ENCODE results near the gene TRIM44.

The TRIM44 gene

GRCh38 chr11:35682230-35683173 is 19.9 kb downstream of the TRIM44 start:
- H3K27me3 ChIP-seq (ENCODE audit: insufficient read depth, low read length) = no peaks in the 10 kb centered on the region
- no peak overlapping the region for H3K9ac ChIP-seq (ENCODE audit: low read length)
- no peaks in the 10 kb centered on the region for H4K20me1 ChIP-seq (ENCODE audit: insufficient read depth, low read length)
- no peak overlapping the region for H3K4me2 ChIP-seq (ENCODE audit: low read length)
- no peak overlapping the region for H2AFZ ChIP-seq (ENCODE audit: low read length)
- no peaks in the 10 kb centered on the region; the same call in 1 of the 2 replicates for H3K79me2 ChIP-seq (ENCODE audit: insufficient read depth, low read length)
- H3K9me2 ChIP-seq (ENCODE audit: low read depth, low read length) = no peaks in the 10 kb centered on the region
- no peak overlapping the region for H3K27ac ChIP-seq (ENCODE audit: low read depth, low read length, poor library complexity, severe bottlenecking)
- no peaks in the 10 kb centered on the region for H3F3A ChIP-seq (ENCODE audit: insufficient read depth, low read length)
- TF ChIP-seq EZH2 (IDR thresholded peaks at IDR 0.05; ENCODE audit: borderline replicate concordance, low read length) = no peak
- TF ChIP-seq, protein P1, sequence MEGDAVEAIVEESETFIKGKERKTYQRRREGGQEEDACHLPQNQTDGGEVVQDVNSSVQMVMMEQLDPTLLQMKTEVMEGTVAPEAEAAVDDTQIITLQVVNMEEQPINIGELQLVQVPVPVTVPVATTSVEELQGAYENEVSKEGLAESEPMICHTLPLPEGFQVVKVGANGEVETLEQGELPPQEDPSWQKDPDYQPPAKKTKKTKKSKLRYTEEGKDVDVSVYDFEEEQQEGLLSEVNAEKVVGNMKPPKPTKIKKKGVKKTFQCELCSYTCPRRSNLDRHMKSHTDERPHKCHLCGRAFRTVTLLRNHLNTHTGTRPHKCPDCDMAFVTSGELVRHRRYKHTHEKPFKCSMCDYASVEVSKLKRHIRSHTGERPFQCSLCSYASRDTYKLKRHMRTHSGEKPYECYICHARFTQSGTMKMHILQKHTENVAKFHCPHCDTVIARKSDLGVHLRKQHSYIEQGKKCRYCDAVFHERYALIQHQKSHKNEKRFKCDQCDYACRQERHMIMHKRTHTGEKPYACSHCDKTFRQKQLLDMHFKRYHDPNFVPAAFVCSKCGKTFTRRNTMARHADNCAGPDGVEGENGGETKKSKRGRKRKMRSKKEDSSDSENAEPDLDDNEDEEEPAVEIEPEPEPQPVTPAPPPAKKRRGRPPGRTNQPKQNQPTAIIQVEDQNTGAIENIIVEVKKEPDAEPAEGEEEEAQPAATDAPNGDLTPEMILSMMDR (IDR thresholded peaks at IDR 0.05; ENCODE audit: low read length) = no peak
- peaks cover 3% of the 10 kb centered on the region for H3K4me1 ChIP-seq (ENCODE audit: insufficient read depth, low read length, severe bottlenecking)
- H3K4me3 ChIP-seq (ENCODE audit: low read depth, low read length, poor library complexity, severe bottlenecking) = no peak overlapping the region
- peaks cover 10% of the 10 kb centered on the region for H3K36me3 ChIP-seq (ENCODE audit: insufficient read depth, low read length)
- no peaks in the 10 kb centered on the region for H3K9me3 ChIP-seq (ENCODE audit: low read length)

GRCh38 chr11:35683728-35684339 is 21.3 kb downstream of the TRIM44 start:
- no peaks in the 10 kb centered on the region; the same call in 1 of the 2 replicates for H3K79me2 ChIP-seq (ENCODE audit: insufficient read depth, low read length)
- H4K20me1 ChIP-seq (ENCODE audit: insufficient read depth, low read length) = no peaks in the 10 kb centered on the region
- no peak overlapping the region for H3K9ac ChIP-seq (ENCODE audit: low read length)
- no peaks in the 10 kb centered on the region for H3K9me2 ChIP-seq (ENCODE audit: low read depth, low read length)
- no peak overlapping the region for H3K4me2 ChIP-seq (ENCODE audit: low read length)
- H3K4me1 ChIP-seq (ENCODE audit: insufficient read depth, low read length, severe bottlenecking) = peaks cover 3% of the 10 kb centered on the region
- no peak overlapping the region for H3K4me3 ChIP-seq (ENCODE audit: low read depth, low read length, poor library complexity, severe bottlenecking)
- no peaks in the 10 kb centered on the region for H3F3A ChIP-seq (ENCODE audit: insufficient read depth, low read length)
- no peak overlapping the region for H2AFZ ChIP-seq (ENCODE audit: low read length)
- no peaks in the 10 kb centered on the region for H3K9me3 ChIP-seq (ENCODE audit: low read length)
- TF ChIP-seq EZH2 (IDR thresholded peaks at IDR 0.05; ENCODE audit: borderline replicate concordance, low read length) = no peak
- TF ChIP-seq, protein P1 (IDR thresholded peaks at IDR 0.05; ENCODE audit: low read length) = no peak
- H3K27ac ChIP-seq (ENCODE audit: low read depth, low read length, poor library complexity, severe bottlenecking) = no peak overlapping the region
- peaks cover 10% of the 10 kb centered on the region for H3K36me3 ChIP-seq (ENCODE audit: insufficient read depth, low read length)
- no peaks in the 10 kb centered on the region for H3K27me3 ChIP-seq (ENCODE audit: insufficient read depth, low read length)

- Histone ChIP-seq H3K27me3 (ENCODE audit: insufficient read depth, low read length) (no peaks in the 10 kb centered on the region), H3K9ac (ENCODE audit: low read length) (no peak overlapping the region), H3F3A (ENCODE audit: insufficient read depth, low read length) (no peaks in the 10 kb centered on the region), H3K4me2 (ENCODE audit: low read length) (no peak overlapping the region), H3K79me2 (ENCODE audit: insufficient read depth, low read length) (no peaks in the 10 kb centered on the region), H3K27ac (ENCODE audit: low read depth, low read length, poor library complexity, severe bottlenecking) (no peak overlapping the region), H4K20me1 (ENCODE audit: insufficient read depth, low read length) (no peaks in the 10 kb centered on the region), H3K4me1 (ENCODE audit: insufficient read depth, low read length, severe bottlenecking) (peaks cover under 1% of the 10 kb centered on the region), H2AFZ (ENCODE audit: low read length) (no peak overlapping the region), H3K36me3 (ENCODE audit: insufficient read depth, low read length) (peaks cover 13% of the 10 kb centered on the region), H3K4me3 (ENCODE audit: low read depth, low read length, poor library complexity, severe bottlenecking) (no peak overlapping the region), H3K9me3 (ENCODE audit: low read length) (no peaks in the 10 kb centered on the region), H3K9me2 (ENCODE audit: low read depth, low read length) (no peaks in the 10 kb centered on the region)
- TF ChIP-seq, protein P1 (IDR thresholded peaks at IDR 0.05; ENCODE audit: low read length) = no peak
- TF ChIP-seq EZH2 (IDR thresholded peaks at IDR 0.05; ENCODE audit: borderline replicate concordance, low read length) = no peak
Observed at GRCh38 chr11:35688023-35688422, 25.4 kb downstream of the TRIM44 start.

Measured in OCI-LY1 (cell line).